Measurements from ENCODE around the gene LLGL2.

Gene LLGL2

DNA sequence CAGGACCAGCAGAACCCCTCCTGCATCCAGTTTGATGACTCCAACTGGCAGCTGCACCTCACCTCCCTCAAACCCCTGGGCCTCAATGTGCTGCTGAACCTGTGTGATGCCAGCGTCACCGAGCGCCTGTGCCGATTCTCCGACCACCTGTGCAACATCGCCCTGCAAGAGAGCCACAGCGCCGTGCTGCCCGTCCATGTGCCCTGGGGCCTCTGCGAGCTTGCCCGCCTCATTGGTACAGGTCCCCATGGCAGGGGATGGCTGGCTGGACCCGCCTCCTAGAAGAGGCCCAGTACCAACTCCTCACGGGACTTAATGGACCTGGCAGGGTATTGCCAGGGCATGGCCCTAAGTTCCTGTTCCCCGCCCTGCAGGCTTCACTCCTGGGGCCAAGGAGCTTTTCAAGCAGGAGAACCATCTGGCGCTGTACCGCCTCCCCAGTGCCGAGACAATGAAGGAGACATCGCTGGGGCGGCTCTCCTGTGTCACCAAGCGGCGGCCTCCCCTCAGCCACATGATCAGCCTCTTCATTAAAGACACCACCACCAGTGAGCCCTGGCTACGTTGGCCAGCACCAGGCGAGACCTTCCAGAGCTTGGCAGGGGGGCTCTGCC, 32.8 kb upstream of the LLGL2 start:
- no peak for DNase-seq

DNA sequence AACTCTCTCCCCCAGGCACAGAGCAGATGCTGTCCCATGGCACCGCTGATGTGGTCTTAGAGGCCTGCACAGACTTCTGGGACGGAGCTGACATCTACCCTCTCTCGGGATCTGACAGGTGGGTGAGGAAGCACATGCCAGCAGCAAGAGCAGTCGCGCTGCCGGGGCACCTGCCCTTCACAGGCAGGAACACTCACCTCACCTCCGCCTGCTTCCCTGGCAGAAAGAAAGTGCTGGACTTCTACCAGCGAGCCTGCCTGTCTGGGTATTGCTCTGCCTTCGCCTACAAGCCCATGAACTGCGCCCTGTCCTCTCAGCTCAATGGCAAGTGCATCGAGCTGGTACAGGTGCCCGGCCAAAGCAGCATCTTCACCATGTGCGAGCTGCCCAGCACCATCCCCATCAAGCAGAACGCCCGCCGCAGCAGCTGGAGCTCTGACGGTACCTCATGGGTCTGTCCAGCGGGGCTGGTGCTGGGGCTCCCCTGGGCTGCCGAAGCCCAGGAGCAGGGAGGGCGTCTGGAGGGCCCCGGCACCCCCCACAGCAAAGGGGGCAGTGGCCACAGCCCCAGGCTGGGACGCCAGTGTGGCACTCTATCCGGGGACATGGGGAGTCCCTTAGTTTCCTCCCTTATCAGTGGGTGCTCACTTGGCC, 31.9 kb upstream of the LLGL2 start:
- no peak for DNase-seq

DNA sequence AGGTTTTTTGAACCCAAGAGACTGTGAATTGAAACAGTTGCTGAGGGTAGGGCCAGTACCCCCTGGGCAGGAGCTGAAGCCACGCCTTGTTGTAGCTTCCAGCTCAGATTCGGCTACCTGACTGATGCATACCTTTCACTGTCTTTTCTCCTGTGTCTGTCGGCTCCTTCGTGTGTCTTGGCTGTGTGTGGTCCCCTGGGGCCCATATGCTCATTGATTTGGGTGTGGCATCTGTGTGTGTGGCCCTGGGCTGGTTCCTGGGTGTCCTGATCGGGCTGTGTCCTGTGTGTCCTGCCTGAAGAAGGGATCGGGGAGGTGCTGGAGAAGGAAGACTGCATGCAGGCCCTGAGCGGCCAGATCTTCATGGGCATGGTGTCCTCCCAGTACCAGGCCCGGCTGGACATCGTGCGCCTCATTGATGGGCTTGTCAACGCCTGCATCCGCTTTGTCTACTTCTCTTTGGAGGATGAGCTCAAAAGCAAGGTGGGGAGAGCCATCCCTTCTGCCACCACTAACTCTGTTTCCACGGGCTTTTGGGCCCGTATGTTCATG, 31.1 kb upstream of the LLGL2 start:
- DNase-seq: no peak

DNA sequence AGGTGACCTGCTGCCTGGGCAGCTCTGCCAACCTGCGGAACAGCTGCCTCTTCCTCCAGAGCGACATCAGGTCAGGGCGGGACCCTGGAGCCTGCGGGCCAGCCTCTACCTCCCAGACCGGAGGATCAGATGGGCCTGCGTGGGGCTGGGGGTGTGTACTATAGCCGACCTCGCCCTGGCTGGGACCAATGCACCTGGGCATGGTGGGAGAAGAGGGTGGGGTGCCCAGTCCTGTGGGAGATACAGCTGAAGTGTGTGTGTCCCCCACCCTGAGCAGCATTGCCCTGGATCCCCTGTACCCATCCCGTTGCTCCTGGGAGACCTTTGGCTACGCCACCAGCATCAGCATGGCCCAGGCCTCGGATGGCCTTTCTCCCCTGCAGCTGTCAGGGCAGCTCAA, 29.5 kb upstream of the LLGL2 start:
- no peak for DNase-seq

DNA sequence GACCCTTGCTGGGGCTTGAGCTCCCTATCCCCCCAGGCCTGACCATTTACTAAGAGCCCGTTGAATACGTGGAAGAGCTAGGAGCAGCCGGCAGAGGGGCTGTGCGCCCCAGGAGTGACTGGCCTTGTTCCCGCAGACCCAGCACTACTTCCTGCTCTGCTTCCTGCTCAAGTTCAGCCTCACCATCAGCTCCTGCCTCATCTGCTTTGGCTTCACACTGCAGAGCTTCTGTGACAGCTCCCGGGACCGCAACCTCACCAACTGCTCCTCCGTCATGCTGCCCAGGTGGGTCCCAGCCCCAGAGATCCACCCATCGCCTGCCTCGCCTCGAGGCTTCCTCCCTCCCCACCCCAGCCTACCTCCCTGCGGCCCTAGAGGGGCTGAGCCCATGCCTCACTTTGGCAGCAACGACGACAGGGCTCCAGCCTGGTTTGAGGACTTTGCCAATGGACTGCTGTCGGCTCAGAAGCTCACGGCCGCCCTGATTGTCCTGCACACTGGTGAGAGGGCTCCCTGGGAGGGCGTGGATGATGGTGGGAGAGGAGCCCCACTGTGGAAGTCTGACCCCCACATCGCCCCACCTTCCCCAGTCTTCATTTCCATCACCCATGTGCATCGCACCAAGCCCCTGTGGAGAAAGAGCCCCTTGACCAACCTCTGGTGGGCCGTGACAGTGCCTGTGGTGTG, 27.3 kb upstream of the LLGL2 start:
- DNase-seq: no peak

DNA sequence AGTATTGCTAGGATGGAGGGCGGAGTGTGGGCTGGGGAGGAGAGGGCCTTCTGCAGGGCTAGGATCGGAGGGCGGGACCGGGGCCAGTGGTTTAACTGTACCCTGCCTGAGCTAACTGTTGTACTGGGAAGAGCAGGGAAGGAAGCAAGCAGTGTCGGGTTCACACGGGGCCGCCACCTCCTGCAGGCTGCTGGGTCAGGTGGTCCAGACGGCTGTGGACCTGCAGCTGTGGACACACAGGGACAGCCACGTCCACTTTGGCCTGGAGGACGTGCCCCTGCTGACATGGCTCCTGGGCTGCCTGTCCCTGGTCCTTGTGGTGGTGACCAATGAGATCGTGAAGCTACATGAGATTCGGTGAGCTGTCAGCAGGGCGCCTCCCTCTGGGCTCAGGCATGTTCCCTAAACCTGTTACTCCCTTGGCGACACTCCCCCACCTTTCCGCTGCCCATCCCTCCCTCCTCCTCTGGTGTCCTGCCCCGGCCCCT, 26.7 kb upstream of the LLGL2 start:
- no peak for DNase-seq

DNA sequence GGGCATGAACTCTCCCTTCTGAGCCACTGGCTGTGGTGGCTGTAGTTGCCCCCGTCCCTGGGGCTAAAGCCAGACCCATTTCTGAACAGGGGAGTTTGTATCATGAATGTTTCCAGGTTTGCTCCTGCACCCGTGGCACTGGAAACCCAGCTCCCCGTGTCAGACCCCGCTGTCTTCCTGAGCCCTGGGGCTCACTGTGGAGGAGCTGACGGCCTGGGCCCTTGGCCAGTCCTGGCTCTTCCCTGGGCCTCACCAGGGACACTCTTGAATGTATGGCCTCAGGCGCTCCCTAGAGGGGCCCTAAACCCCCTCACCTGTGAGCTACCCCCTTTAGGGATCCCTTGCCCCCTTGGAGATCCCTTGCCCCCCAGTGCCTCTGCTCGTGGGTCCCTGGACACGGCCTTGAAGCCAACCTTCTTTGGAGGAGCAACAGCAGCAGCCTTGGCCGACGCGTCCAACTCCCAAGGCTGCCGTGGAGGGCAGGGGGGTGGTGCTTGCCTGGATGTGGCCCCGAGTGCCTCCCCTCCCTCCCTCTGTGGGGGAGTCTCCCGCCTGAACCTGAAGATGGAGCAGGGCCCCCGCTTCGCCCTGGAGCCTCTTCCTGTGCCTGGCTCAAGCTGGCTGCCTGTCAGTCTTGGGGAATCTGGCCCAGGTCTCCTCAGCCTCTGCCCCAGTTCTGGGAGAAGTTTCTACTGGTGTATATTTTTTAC, 26.0 kb upstream of the LLGL2 start:
- peak in 6 of 51 donors; percentile 32 to 57 (median 36) for DNase-seq

DNA sequence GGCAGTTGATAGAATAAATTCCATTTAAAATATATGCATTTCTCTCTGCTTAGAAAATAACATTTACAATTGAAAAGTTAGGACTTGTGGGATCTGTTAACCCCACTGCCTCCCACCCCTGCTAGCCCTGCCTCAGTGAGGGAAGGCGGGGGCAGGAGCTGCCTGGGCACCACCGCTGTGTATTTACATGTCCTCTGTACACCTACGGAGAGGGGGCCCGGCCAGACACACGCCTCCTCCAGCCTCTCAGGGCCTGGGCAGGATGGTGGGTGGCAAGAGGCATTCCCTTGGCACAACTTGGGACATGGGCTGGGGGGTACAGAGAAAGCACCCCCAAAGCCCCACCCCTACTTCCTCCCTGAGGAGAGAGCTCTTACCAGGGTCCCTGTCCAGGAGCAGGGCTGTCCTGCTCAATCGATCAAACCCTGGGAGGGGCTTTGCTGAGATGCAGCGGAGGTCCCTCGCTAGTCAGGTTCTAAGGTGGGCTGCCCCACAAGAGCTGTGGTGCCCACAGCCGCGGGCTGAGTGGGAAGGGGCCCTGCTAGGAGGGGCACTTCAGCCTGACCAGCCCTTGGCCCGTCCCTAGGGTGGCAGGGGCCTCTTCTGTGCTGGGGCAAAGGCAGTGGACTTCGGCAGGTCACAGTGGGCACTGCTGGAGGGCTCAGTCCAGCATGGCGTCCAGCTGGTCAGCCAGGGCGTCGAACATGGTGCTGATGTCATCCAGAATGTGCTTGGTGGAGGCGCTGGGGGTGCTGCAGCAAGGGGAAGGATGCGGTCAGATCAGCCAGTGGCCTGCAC, 24.9 kb upstream of the LLGL2 start:
- DNase-seq: no peak

DNA sequence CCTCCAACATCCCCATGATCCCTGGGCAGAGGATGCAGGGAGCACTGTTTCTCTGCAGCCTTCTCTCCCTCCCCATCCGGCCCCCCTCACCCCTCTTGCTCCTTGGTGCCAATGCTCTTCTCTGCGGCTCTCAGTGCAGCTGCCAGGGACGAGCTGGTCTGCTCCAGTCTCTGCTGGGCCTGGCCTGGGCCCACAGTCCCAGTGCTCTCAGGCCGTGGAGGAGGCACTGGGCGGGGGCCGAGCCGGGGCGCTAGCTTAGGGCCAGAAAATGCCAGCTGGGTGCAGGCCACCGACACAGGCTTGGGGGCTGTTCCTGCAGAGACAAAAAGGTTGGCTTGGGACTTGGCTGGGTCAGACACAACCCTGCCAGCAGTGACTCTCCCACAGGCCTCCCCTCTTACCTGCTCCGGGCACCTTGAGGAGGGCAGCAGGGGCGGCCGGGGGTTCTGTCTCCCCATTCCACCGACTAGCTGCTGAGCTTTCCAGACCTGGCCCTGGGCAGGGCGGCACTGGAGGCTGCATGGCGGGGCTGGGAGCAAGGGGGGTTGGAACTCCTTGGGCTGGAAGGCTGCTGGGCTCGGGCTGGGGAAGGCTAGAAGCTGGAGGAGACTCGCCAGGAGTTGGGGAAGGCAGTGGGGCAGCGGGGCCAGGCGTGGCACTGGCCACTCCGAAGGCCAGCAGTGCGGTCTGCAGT, 24.0 kb upstream of the LLGL2 start:
- DNase-seq: peak in 47 of 51 donors; percentile 24 to 94 (median 76)

DNA sequence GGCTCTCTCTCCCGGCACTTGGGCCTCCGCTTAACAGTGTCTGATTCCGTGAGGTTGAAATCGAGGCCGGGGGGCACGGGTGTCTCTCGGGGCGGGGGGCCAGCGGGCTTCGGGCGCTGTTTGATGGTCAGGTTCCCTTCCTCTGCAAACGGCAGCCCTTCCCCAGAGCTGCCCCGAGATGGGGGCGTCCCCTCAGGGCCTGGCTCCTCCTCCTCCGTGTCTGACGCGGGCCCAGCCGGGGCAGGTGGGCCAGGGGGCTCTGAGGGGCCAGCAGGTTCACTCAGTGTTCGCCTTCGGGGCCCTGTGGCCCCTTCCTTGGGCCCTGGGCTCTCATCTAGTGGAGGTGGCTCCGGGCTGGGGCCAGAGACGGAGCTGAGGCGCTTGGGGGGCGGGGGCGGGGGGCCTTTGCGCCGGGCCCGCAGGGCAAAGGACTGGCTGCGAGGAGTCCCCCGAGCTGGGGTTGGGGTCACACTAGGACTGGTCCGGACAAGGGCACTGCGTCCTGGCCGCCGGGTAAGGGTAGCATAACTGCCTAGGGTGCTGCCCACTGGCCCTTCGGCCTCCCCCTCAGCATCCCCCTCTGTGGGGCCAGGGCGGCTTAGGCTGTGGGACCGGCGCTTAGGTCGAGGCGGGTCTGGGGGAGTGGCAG, 23.3 kb upstream of the LLGL2 start:
- DNase-seq: no peak

DNA sequence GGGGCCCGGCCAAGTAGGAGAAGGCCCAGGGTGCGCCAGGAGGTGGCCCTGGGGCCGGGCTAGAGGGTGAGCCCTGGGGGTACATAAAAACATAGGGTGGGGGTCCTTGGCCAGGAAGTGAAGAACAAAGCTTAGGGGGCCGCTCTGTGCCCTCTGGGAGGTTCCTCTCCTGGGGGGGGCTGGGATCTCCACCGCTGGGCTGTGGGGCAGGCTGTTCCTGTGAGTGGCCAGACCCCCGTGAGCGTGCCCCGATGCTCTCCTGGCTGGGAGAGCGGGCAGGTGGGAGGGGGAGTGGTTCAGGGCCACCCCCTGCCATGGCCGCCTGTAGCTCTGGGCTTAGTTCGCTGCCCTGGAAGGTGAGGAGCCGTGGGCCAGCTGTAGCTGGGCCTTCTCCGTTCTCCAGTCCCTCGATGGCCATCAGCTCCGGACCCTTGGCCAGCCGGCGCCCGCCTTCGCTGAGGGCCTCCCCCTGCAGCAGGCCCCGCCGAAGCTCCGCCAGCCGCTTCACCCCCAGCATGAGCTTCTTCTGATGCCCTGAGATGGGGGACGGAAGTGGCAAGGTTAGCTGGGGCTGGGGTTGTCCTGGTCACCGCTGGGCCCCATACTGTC, 22.7 kb upstream of the LLGL2 start:
- no peak for DNase-seq

DNA sequence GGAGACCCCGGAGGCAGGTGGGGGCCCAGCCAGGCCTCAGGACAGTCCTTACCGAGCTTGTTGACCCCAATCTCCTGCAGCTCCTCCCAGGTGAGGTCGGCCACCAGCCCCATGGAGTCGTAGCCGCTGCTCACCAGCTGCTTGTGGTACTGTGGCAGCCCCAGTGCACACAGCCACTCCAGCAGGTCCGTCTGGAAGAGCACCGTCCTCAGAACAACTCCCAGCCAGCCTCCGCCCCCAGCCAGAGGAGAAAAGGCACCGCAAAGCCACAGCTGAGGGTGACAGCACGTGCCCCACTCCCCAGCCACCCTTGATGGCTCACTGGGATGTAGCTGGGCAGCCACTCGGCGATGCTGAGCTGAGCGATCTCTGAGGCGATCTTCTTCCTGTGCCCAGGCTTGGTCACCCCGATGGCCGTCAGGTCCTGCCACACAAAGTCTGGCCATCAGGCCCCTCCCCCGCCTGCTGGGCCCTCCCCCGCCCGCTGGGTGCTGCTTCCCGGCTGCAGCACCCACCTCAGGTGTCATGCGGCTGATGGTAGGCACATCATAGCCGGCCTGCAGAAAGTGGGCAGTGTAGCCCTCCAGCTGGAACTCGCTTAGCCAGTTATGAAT, 22.1 kb upstream of the LLGL2 start:
- no peak for DNase-seq

DNA sequence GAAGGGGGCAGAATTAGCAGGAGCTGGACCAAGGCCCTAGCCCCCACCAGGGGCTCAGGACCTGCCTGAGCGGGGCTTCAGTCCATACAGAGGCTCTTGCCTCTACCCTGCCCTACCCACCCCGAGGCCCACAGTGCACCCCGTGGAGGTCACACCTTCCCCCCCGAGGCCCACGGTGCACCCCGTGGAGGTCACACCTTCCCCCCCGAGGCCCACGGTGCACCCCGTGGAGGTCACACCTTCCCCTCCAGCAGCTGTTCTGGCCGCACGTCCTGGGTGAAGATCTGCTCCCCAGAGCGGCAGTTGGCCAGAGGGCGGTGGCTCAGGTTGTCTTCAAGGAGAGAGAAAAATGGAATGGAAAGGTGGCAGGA, 21.5 kb upstream of the LLGL2 start:
- no peak for DNase-seq

DNA sequence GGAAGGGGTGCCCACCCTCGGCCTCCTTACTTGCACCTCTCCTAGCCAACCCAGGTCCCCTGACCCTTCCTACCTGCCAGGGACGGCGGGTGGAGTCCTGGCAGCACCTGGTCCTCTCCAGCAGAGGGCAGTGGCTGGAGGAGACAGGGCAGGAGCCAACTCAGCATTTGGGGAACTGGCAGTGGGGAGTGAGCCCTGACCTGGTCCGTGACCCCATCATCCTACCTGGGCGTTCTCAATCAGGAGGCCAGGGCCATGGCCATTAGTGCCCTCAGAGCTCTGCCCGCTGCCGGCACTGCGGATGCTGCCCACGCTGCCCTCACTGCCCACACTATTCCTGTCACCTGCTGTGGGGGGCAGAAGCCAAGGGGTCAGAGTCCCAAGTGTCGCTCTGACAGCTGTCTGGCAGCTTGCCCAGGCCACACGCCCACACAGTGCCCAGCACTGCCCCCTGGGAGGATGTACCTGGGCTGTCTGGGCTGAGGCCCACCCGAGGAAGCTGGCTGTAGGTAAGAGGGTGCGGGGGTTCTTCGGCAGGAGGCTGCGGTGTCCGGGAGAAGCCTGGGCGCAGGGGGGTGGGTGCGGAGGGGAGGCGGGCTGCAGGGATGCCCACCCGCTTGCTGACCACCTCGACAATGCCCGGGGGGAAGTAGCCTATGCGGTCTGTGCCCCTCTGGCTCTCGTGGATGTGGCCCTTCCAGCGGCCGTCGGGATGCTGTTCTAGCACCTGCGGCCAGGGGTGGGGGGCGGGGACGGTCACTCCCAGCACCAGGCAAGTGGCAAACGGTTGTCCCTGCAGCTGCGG, 20.9 kb upstream of the LLGL2 start:
- peak in 1 of 51 donors; percentile 20 for DNase-seq

DNA sequence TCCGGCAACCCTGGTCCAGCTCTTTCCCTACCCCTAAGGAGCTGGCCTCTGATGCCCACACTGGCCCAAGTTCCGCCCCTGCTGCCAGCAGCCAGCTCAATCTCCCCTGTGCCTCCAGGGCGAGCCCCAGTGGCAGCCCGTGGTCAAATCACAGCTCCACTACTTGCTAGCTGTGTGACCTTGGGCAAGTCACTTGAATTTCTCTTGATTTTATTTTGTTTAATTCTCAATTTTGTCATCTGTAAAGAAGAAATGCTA, 20.4 kb upstream of the LLGL2 start:
- DNase-seq: no peak

DNA sequence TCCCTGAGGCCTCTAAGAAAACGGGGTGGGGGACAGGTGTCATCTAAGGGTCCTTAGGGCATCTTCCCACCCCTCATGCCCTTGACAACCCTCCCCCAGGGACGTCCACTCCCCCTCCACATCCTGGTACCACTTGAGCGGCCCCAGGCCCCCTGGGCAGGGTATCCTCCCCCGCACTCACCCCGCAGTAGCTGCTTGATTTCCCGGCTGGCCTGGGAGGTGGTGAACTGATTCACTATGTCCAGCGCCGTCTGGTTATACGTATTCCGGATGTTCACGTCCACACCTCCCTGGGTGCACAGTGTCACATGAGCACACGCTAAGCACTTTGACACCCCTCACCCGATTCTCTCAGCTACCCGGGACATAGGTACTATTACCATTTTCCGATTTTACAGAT, 19.9 kb upstream of the LLGL2 start:
- DNase-seq: no peak

DNA sequence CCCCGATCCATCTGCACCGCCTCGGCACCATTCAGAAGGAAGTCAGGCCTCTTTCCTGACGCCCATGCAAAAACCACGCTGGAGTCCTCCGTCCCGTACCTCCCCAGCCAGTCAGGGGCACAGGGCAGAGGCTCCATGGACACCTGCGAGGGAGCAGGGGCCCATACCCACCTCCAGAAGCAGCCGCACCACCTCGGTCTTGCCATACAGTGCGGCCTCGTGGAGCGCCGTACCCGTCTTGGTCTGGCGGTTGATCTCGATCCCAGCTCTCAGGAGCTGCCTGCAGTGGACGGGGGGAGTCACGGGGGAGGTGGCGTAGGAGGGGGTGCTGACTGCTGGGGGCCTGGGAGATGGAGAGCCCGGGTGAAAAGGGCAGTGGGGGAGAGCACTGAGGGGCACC, 19.4 kb upstream of the LLGL2 start:
- DNase-seq: no peak

DNA sequence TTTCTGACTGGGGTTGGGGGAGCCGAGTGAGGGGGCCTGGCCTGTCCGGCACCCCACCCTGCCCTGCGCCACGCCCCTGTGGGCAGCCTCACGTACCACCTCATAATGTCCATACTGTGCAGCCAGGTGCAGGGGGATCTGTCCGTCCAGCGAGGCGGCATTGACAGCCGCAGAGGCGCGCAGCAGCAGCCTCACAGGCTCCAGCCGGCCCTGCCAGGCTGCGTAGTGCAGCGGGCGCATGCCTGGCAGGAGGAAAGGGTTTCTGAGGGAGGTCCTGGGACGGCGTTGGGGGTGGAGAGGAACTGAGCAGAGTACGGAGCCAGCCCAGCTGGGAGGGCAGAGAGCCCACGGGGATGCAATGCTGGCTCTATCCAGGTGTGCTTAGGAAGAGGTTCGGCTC, 18.6 kb upstream of the LLGL2 start:
- peak in 9 of 51 donors; percentile 26 to 48 (median 33) for DNase-seq

Measured in hypothalamus (tissue), 51 donors.